ENCODE data around the gene ZSWIM7.

ZSWIM7 gene

GRCh38 chr17:15999141-15999973 lies at the start of gene ZSWIM7, which contains the start of gene TTC19:
Gene ZSWIM7, minus strand, starts transcription at chr17:15999704. Its CDS starts 110 bp downstream, at chr17:15999594.
Gene TTC19, plus strand, starts transcription at chr17:15999824. Its CDS starts 25 bp downstream, at chr17:15999849.
- DNase-seq = peak; percentile 71

GRCh38 chr17:16048811-16049449 lies 49.4 kb upstream of the ZSWIM7 start:
- DNase-seq = no peak

GRCh38 chr17:16046966-16047365 lies 47.5 kb upstream of the ZSWIM7 start:
- no peak for DNase-seq

- DNase-seq = no peak
These were observed 45.0 kb upstream of the ZSWIM7 start for GRCh38 chr17:16044487-16044886.

GRCh38 chr17:16040710-16041251 lies 41.3 kb upstream of the ZSWIM7 start:
- DNase-seq = no peak

GRCh38 chr17:16037636-16038035 lies 38.1 kb upstream of the ZSWIM7 start:
- DNase-seq = no peak

- DNase-seq = no peak
These were observed 36.8 kb upstream of the ZSWIM7 start for GRCh38 chr17:16036261-16036660.

- no peak for DNase-seq
These were observed 34.3 kb upstream of the ZSWIM7 start for GRCh38 chr17:16033729-16034349.

- no peak for DNase-seq
These were observed 28.4 kb upstream of the ZSWIM7 start for GRCh38 chr17:16027708-16028584.

GRCh38 chr17:16026895-16027294 lies 27.4 kb upstream of the ZSWIM7 start:
- DNase-seq = no peak

GRCh38 chr17:16025202-16025601 lies 25.7 kb upstream of the ZSWIM7 start:
- no peak for DNase-seq

GRCh38 chr17:16023881-16024280 lies 24.4 kb upstream of the ZSWIM7 start:
- DNase-seq = no peak

- DNase-seq = no peak
These were observed 19.8 kb upstream of the ZSWIM7 start for GRCh38 chr17:16019347-16019746.

- no peak for DNase-seq
These were observed 14.5 kb upstream of the ZSWIM7 start for GRCh38 chr17:16013943-16014407.

GRCh38 chr17:16007439-16007838 lies 7.9 kb upstream of the ZSWIM7 start:
- DNase-seq = no peak

GRCh38 chr17:16005636-16006035 lies 6.1 kb upstream of the ZSWIM7 start:
- no peak for DNase-seq

GRCh38 chr17:16003841-16004240 lies 4.3 kb upstream of the ZSWIM7 start:
- DNase-seq = no peak

- DNase-seq = no peak
These were observed 3.3 kb upstream of the ZSWIM7 start for GRCh38 chr17:16002708-16003260.

- no peak for DNase-seq
These were observed 1.9 kb upstream of the ZSWIM7 start for GRCh38 chr17:16001226-16001897.

- peak; percentile 6 for DNase-seq
These were observed 697 bp upstream of the ZSWIM7 start for GRCh38 chr17:15999974-16000827.
